ENCODE results near the gene HTR1D.

HTR1D gene

DNA sequence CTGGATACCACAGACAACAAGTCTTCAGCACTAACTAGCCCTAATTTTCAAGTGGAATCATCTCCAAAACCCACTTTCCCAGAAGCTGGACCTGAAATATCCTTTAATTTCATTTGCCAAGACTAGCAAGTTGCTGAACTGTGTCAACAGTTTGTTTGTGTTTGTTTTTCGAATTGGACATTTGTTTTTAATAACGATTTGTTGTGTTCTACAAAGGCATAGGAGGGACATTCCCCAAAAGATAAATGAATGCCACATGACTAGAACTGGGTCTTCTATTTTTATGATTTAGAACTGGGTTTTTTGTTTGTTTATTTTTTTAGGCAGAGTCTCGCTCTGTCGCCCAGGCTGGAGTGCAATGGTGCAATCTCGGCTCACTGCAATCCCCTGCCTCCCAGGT lies 66.6 kb downstream of the HTR1D start:
- H2BK5ac ChIP-seq (ENCODE audit: low read depth, low read length, poor library complexity): no peak overlapping the region
- H4K12ac ChIP-seq (ENCODE audit: low read depth, low read length): no peak overlapping the region
- H2AFZ ChIP-seq (ENCODE audit: insufficient read depth, low read length, poor library complexity): no peak overlapping the region
- H3K14ac ChIP-seq (ENCODE audit: low read length): no peak overlapping the region
- no peak overlapping the region for H4K91ac ChIP-seq (ENCODE audit: low read depth, low read length)
- no CpG with 5 or more reads among the region's 5 CpGs for WGBS (ENCODE audit: extremely low coverage, insufficient coverage, insufficient read length)
- no peak overlapping the region for H3K23ac ChIP-seq (ENCODE audit: low read length)
- peaks cover 17% of the 10 kb centered on the region for H3K79me2 ChIP-seq (ENCODE audit: control insufficient read depth, insufficient read depth, low read length, poor library complexity)
- no peaks in the 10 kb centered on the region for H3K9me3 ChIP-seq (ENCODE audit: insufficient read depth, low read depth, low read length)
- H3K9ac ChIP-seq (ENCODE audit: low read length): no peak overlapping the region
- no peak overlapping the region for H3K4me2 ChIP-seq (ENCODE audit: low read length)
- no peak overlapping the region for H2AK5ac ChIP-seq (ENCODE audit: low read length)
- DNase-seq: no peak
- no peaks in the 10 kb centered on the region for H3K4me1 ChIP-seq (ENCODE audit: control insufficient read depth in 1 of 2, insufficient read depth in 2 of 2, low read length in 2 of 2)
- peak overlapping the region; percentile 17 for H3K4ac ChIP-seq (ENCODE audit: low read depth, low read length)
- H3K4me3 ChIP-seq (ENCODE audit: low read depth, low read length): no peak overlapping the region
- no peak overlapping the region for H3K18ac ChIP-seq (ENCODE audit: low read length)
- no peaks in the 10 kb centered on the region for H3K36me3 ChIP-seq (ENCODE audit: control insufficient read depth in 1 of 2, insufficient read depth in 2 of 2, low read length in 2 of 2)
- no peak overlapping the region for H2BK12ac ChIP-seq (ENCODE audit: low read length)
- no peaks in the 10 kb centered on the region for H3K27me3 ChIP-seq (ENCODE audit: insufficient read depth, low read length)
- H4K8ac ChIP-seq (ENCODE audit: low read depth, low read length): no peak overlapping the region
- no peak overlapping the region for H3K27ac ChIP-seq (ENCODE audit: low read depth, low read length)
- no peaks in the 10 kb centered on the region for H3K79me1 ChIP-seq (ENCODE audit: low read length)
- H2BK120ac ChIP-seq (ENCODE audit: insufficient read depth, low read length, poor library complexity): no peak overlapping the region

DNA sequence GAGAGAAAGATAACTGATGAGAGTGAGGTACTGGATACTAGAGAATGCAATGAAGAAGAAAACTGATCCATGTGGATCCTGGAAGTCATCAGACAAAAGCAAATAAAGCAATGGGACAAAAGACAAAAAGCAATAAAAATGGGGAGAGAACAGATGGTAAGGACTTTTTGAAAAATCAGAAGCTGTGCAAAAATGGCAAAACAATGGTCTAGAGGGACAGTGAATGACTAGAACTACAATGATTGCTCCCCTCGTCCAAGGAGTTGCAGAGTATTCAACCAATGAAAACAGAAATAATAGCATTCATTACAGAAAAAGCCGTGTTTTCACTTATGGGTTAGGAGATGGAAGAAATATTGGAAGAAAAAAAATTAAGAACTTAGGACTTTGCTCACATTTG lies 67.2 kb downstream of the HTR1D start:
- no peak overlapping the region for H4K8ac ChIP-seq (ENCODE audit: low read depth, low read length)
- H3K4me1 ChIP-seq (ENCODE audit: control insufficient read depth in 1 of 2, insufficient read depth in 2 of 2, low read length in 2 of 2): no peaks in the 10 kb centered on the region
- H2BK120ac ChIP-seq (ENCODE audit: insufficient read depth, low read length, poor library complexity): no peak overlapping the region
- no peak overlapping the region for H2BK12ac ChIP-seq (ENCODE audit: low read length)
- H2BK5ac ChIP-seq (ENCODE audit: low read depth, low read length, poor library complexity): no peak overlapping the region
- no peaks in the 10 kb centered on the region for H3K27me3 ChIP-seq (ENCODE audit: insufficient read depth, low read length)
- H3K18ac ChIP-seq (ENCODE audit: low read length): no peak overlapping the region
- no peak overlapping the region for H4K91ac ChIP-seq (ENCODE audit: low read depth, low read length)
- DNase-seq: no peak
- WGBS (ENCODE audit: extremely low coverage, insufficient coverage, insufficient read length): no CpG with 5 or more reads among the region's 2 CpGs
- H4K12ac ChIP-seq (ENCODE audit: low read depth, low read length): no peak overlapping the region
- no peak overlapping the region for H3K4me2 ChIP-seq (ENCODE audit: low read length)
- no peak overlapping the region for H2AK5ac ChIP-seq (ENCODE audit: low read length)
- no peak overlapping the region for H3K23ac ChIP-seq (ENCODE audit: low read length)
- H3K9ac ChIP-seq (ENCODE audit: low read length): no peak overlapping the region
- H3K4me3 ChIP-seq (ENCODE audit: low read depth, low read length): no peak overlapping the region
- peaks cover 15% of the 10 kb centered on the region for H3K79me2 ChIP-seq (ENCODE audit: control insufficient read depth, insufficient read depth, low read length, poor library complexity)
- no peak overlapping the region for H3K14ac ChIP-seq (ENCODE audit: low read length)
- H2AFZ ChIP-seq (ENCODE audit: insufficient read depth, low read length, poor library complexity): no peak overlapping the region
- no peaks in the 10 kb centered on the region for H3K9me3 ChIP-seq (ENCODE audit: insufficient read depth, low read depth, low read length)
- H3K4ac ChIP-seq (ENCODE audit: low read depth, low read length): no peak overlapping the region
- H3K27ac ChIP-seq (ENCODE audit: low read depth, low read length): no peak overlapping the region
- H3K36me3 ChIP-seq (ENCODE audit: control insufficient read depth in 1 of 2, insufficient read depth in 2 of 2, low read length in 2 of 2): peaks cover 0 to 2% of the 10 kb centered on the region in 2 experiments
- no peaks in the 10 kb centered on the region for H3K79me1 ChIP-seq (ENCODE audit: low read length)

DNA sequence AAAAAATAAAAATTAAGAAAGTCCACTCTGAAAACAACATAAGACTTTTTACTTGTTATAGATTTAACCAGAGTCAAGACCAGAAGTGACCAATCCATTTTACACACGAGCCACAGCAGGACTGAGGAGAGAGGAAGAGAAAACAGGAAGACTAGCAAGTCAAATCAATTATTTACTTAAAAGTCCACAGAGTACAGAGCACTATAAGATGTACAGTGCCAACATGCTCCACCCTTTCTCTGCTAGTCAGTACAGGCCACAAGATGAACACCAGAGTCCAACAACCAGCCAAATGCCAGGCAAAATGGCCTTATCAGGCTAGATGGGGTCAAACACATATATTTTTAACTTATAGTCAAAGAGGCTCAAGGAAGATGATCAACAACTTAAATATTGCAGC lies 68.2 kb downstream of the HTR1D start:
- Histone ChIP-seq H4K91ac (ENCODE audit: low read depth, low read length) (no peak overlapping the region), H3K79me2 (ENCODE audit: control insufficient read depth, insufficient read depth, low read length, poor library complexity) (peaks cover 14% of the 10 kb centered on the region), H4K12ac (ENCODE audit: low read depth, low read length) (no peak overlapping the region), H3K9ac (ENCODE audit: low read length) (no peak overlapping the region), H3K4me3 (ENCODE audit: low read depth, low read length) (no peak overlapping the region), H3K4ac (ENCODE audit: low read depth, low read length) (peak overlapping the region; percentile 90), H3K4me1 (ENCODE audit: control insufficient read depth in 1 of 2, insufficient read depth in 2 of 2, low read length in 2 of 2) (no peaks in the 10 kb centered on the region), H3K23ac (ENCODE audit: low read length) (no peak overlapping the region), H3K4me2 (ENCODE audit: low read length) (no peak overlapping the region), H2BK120ac (ENCODE audit: insufficient read depth, low read length, poor library complexity) (no peak overlapping the region), H2BK5ac (ENCODE audit: low read depth, low read length, poor library complexity) (no peak overlapping the region), H2AFZ (ENCODE audit: insufficient read depth, low read length, poor library complexity) (no peak overlapping the region), H3K36me3 (ENCODE audit: control insufficient read depth in 1 of 2, insufficient read depth in 2 of 2, low read length in 2 of 2) (peaks cover under 1 to 2% of the 10 kb centered on the region in 2 experiments), H3K27ac (ENCODE audit: low read depth, low read length) (no peak overlapping the region), H3K27me3 (ENCODE audit: insufficient read depth, low read length) (no peaks in the 10 kb centered on the region), H3K79me1 (ENCODE audit: low read length) (no peaks in the 10 kb centered on the region), H3K14ac (ENCODE audit: low read length) (no peak overlapping the region), H2BK12ac (ENCODE audit: low read length) (no peak overlapping the region), H4K8ac (ENCODE audit: low read depth, low read length) (no peak overlapping the region), H3K9me3 (ENCODE audit: insufficient read depth, low read depth, low read length) (no peaks in the 10 kb centered on the region), H2AK5ac (ENCODE audit: low read length) (no peak overlapping the region), H3K18ac (ENCODE audit: low read length) (no peak overlapping the region)
- DNase-seq: no peak
- WGBS (ENCODE audit: extremely low coverage, insufficient coverage, insufficient read length): no CpG with 5 or more reads among the region's 1 CpG

DNA sequence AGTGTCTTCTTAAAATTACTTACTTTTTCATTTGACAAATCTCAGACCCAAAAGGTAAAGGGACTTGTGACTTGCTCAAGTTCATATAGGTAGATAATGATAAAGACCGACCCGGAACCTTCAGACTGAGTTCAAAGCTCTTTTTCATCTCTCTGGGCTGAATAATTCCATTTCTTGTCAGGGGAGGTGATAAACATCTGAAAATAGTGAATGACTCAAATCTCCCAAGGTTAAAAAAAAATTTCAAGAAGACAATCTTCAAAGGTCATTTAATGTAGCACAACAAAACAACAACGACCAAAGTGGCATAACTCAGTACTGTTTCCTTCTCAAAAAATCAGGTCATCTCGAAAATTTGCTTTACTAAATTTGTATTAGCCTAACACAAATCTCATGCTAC lies 69.2 kb downstream of the HTR1D start:
- no CpG with 5 or more reads among the region's 4 CpGs for WGBS (ENCODE audit: extremely low coverage, insufficient coverage, insufficient read length)
- no peak overlapping the region for H3K23ac ChIP-seq (ENCODE audit: low read length)
- H3K27me3 ChIP-seq (ENCODE audit: insufficient read depth, low read length): no peaks in the 10 kb centered on the region
- H3K4me1 ChIP-seq (ENCODE audit: control insufficient read depth in 1 of 2, insufficient read depth in 2 of 2, low read length in 2 of 2): no peaks in the 10 kb centered on the region
- no peak overlapping the region for H2BK120ac ChIP-seq (ENCODE audit: insufficient read depth, low read length, poor library complexity)
- no peak overlapping the region for H3K4me3 ChIP-seq (ENCODE audit: low read depth, low read length)
- H3K18ac ChIP-seq (ENCODE audit: low read length): no peak overlapping the region
- H4K91ac ChIP-seq (ENCODE audit: low read depth, low read length): no peak overlapping the region
- peak in 1 of 2 donors; percentile 54 for DNase-seq
- H3K4me2 ChIP-seq (ENCODE audit: low read length): no peak overlapping the region
- peaks cover 10% of the 10 kb centered on the region for H3K79me2 ChIP-seq (ENCODE audit: control insufficient read depth, insufficient read depth, low read length, poor library complexity)
- H4K12ac ChIP-seq (ENCODE audit: low read depth, low read length): no peak overlapping the region
- no peaks in the 10 kb centered on the region for H3K9me3 ChIP-seq (ENCODE audit: insufficient read depth, low read depth, low read length)
- H3K4ac ChIP-seq (ENCODE audit: low read depth, low read length): no peak overlapping the region
- no peak overlapping the region for H3K27ac ChIP-seq (ENCODE audit: low read depth, low read length)
- no peaks in the 10 kb centered on the region for H3K79me1 ChIP-seq (ENCODE audit: low read length)
- H2AFZ ChIP-seq (ENCODE audit: insufficient read depth, low read length, poor library complexity): no peak overlapping the region
- H4K8ac ChIP-seq (ENCODE audit: low read depth, low read length): no peak overlapping the region
- no peak overlapping the region for H3K14ac ChIP-seq (ENCODE audit: low read length)
- H3K9ac ChIP-seq (ENCODE audit: low read length): no peak overlapping the region
- no peak overlapping the region for H2BK12ac ChIP-seq (ENCODE audit: low read length)
- H2BK5ac ChIP-seq (ENCODE audit: low read depth, low read length, poor library complexity): no peak overlapping the region
- H2AK5ac ChIP-seq (ENCODE audit: low read length): no peak overlapping the region
- H3K36me3 ChIP-seq (ENCODE audit: control insufficient read depth in 1 of 2, insufficient read depth in 2 of 2, low read length in 2 of 2): peaks cover 1 to 2% of the 10 kb centered on the region in 2 experiments

Measured in trophoblast cell (in vitro differentiated cells and primary cell).